Effector memory CD8-positive, alpha-beta T cell (primary cell): ENCODE measurements around the gene ONECUT3.

Experiments used
- ATAC-seq: fragments of 150-1000 bp; cut with Tn5 transposase; replicated peaks from 2 replicates; pipeline ENCODE4 v1.10.0; 2021; ENCODE audit warnings: mild to moderate bottlenecking, moderate library complexity
- DNase-seq, 3 experiments: peaks; one replicate each; pipeline ENCODE4 v3.0.0; 2021
- H3K27ac Mint-ChIP-seq, 2 donors: one replicate each; pipeline ENCODE4 v1.8.0; 2022; ENCODE audit warnings: mild to moderate bottlenecking in 2 of 2, mixed read lengths in 2 of 2, moderate library complexity in 2 of 2
- H3K27me3 Mint-ChIP-seq, 2 donors: one replicate each; pipeline ENCODE4 v1.8.0; 2022; ENCODE audit warnings: mixed read lengths in 2 of 2
- H3K36me3 Mint-ChIP-seq: one replicate; pipeline ENCODE4 v1.8.0; 2022; ENCODE audit warnings: mild to moderate bottlenecking, moderate library complexity, mixed read lengths; ENCODE audit not compliant: insufficient read depth
- H3K4me1 Mint-ChIP-seq, 2 donors: one replicate each; pipeline ENCODE4 v1.8.0; 2022; ENCODE audit warnings: low read depth in 2 of 2, mixed read lengths in 2 of 2
- H3K4me3 Mint-ChIP-seq, 2 donors: one replicate each; pipeline ENCODE4 v1.8.0; 2022; ENCODE audit warnings: mild to moderate bottlenecking in 2 of 2, mixed read lengths in 2 of 2, moderate library complexity in 2 of 2
- H3K9me3 Mint-ChIP-seq, 2 donors: one replicate each; pipeline ENCODE4 v1.8.0; 2022; ENCODE audit warnings: mixed read lengths in 2 of 2

ONECUT3 gene

DNA sequence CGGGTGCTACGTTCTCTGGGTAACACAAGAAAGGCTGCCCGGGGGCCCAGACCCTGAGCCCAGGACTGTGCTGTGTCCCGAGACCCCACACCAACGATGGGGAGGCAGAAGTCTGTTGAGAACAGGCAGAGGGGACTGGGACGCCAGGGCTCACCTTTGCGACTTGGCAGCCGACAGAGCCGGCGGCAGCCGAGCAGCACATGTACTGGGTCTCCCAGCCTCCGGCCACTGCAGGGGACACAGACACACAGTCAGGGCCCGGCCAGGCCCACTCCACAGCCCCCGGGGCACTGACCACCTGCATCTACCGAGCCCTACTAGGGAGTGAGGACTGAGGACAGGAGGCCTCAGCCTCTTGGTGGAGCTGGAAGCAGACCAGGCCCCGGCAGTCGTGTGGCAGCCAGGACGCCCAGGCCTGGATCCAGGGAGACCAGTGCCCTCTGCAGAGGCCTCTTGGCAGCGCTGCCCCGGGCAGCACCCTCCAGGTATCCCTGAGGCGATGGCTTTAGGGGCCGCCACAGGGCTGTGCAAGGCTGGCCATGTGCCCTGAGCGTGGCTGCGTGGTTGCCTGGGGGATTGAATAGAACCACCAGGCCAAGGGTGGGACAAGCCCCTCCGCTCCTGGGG is 64.4 kb downstream of the ONECUT3 start:
- no peak for ATAC-seq
- Mint-ChIP-seq H3K36me3 (peaks cover 58% of the 10 kb centered on the region), H3K4me3 (no peak overlapping the region), H3K27ac (peak overlapping the region in 1 of 2 donors; percentile 23), H3K9me3 (no peaks in the 10 kb centered on the region), H3K27me3 (no peaks in the 10 kb centered on the region), H3K4me1 (peaks cover 6 to 10% of the 10 kb centered on the region in 2 donors)
- DNase-seq, result no peak

DNA sequence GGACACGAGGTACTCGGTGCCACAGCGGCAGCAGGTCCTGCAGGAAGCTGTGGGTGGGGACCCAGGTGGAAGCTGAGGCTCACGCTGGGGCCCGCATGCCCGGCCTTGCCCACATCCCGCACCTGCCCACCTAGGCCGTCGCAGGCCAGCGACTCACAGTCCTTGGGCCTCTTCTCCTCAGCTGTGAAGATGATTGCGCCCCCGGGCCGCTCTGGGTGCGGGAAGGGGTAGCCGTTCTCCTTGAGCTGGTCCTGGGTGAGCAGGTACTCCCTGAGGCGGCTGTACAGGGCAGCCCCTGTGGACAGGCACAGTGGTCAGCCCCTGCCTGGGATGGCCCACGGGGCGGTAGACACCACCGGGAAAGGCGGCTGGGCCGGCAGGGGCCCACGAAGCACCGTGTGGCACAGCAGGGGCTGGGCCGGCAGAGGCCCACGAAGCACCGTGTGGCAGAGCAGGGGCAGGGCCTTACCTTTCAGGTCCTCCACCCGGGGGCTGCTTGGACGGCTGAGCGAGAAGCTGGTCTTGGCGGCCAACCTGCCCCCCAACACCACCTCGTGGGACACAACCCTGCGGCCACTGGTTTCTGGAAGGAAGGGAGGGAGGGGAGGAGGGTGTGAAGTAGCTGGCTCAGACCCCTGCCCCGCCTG is 65.4 kb downstream of the ONECUT3 start:
- Mint-ChIP-seq H3K27ac (no peak overlapping the region), H3K27me3 (no peaks in the 10 kb centered on the region), H3K4me1 (peaks cover 0 to 2% of the 10 kb centered on the region in 2 donors), H3K36me3 (peaks cover 49% of the 10 kb centered on the region), H3K4me3 (no peak overlapping the region), H3K9me3 (no peaks in the 10 kb centered on the region)
- DNase-seq, result no peak
- no peak for ATAC-seq

DNA sequence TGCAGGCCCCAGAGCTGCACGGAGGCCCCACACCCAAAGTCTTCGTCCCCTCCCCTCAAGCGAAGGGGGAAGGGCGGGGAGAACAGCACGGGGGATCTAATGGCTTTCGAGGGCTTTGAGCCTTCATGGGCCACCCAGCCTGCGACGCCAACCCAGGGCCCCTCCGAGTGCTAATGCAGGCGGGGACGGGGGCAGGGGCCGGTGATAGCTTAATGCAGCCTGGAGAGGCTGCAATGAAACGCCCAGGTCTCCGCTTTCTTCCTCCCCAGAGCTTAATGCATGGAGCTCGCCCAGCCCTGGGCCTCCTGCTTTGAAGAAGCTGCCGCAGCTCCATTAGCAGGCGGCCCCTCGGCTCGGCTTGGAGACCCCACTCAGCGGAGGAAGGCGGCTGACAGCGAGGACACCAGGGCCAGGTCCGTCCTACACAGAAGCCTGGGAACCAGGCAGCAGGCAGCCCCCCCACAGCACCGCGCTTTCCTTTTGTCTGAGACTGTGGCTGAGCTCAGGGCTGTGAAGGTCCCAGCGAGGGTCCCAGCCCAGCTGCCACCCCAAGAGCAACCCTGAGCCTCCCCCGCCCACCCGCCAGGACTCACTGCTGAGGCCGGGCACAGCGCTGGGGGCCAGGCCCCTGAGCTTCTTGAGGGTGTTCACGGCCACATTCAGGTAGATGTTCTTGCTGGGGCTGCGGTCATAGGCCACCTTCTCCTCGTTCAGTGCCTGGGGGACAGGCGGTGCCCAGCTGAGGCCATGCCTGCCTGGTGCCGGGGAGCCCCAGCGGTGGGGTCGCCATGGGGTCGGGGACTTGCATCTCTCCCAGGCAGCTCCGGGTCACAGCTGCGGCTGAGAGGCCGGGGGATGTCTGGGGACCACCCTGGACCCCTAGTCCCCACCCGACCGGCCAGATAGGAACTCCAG is 66.3 kb downstream of the ONECUT3 start:
- no peaks in the 10 kb centered on the region for H3K4me1 Mint-ChIP-seq
- H3K27ac Mint-ChIP-seq, result no peak overlapping the region
- no peak for ATAC-seq
- H3K36me3 Mint-ChIP-seq, result peaks cover 48% of the 10 kb centered on the region
- no peaks in the 10 kb centered on the region for H3K27me3 Mint-ChIP-seq
- no peak for DNase-seq
- H3K9me3 Mint-ChIP-seq, result no peaks in the 10 kb centered on the region
- no peak overlapping the region for H3K4me3 Mint-ChIP-seq

DNA sequence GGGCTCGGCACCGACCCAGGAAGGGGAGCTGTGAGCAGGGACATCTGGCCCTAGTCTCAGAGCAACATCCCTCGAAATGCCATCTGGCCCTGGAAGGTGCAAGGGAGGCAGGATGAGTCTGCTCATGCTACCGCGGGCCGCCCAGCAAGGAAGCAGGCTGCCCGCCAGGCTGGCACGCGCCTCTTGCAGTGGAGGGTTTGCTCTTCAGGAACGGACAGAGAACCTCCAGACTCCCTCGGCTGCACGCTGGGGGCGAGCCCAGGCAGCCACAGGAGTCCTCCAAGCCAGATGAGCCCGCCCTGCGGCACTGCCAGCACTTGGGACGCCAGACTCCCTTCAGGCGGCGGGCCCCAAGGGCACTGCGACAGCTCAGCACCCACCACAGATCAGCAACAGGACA is 68.9 kb downstream of the ONECUT3 start:
- Mint-ChIP-seq H3K4me3 (no peak overlapping the region), H3K27me3 (no peaks in the 10 kb centered on the region), H3K4me1 (peaks cover 5 to 8% of the 10 kb centered on the region in 2 donors), H3K9me3 (no peaks in the 10 kb centered on the region), H3K36me3 (peaks cover 48% of the 10 kb centered on the region), H3K27ac (peak overlapping the region in 1 of 2 donors; percentile 32)
- no peak for ATAC-seq
- DNase-seq, result no peak

DNA sequence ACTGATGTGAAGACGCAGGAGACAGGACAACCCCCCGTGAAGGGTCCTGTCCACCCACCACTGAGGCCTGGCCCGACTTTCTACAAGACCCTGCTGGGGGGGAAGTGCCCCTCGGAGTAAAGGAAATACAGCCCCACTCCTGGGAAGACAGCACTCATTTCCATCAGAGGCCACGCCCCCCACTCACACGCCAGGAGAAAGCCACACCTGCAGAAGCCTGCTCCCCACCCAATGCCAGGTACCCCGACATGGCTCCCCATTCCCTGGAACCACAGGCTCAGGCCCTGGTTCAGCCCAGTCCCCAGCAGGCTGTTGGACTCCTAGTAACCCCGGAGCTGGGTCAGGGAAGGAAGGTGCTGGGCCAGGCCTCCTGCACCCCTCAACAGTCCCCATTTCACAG is 69.7 kb downstream of the ONECUT3 start:
- Mint-ChIP-seq H3K27ac (no peak overlapping the region), H3K9me3 (no peaks in the 10 kb centered on the region), H3K36me3 (peaks cover 47% of the 10 kb centered on the region), H3K4me3 (no peak overlapping the region), H3K4me1 (peaks cover 5 to 8% of the 10 kb centered on the region in 2 donors), H3K27me3 (no peaks in the 10 kb centered on the region)
- no peak for ATAC-seq
- DNase-seq, result no peak

DNA sequence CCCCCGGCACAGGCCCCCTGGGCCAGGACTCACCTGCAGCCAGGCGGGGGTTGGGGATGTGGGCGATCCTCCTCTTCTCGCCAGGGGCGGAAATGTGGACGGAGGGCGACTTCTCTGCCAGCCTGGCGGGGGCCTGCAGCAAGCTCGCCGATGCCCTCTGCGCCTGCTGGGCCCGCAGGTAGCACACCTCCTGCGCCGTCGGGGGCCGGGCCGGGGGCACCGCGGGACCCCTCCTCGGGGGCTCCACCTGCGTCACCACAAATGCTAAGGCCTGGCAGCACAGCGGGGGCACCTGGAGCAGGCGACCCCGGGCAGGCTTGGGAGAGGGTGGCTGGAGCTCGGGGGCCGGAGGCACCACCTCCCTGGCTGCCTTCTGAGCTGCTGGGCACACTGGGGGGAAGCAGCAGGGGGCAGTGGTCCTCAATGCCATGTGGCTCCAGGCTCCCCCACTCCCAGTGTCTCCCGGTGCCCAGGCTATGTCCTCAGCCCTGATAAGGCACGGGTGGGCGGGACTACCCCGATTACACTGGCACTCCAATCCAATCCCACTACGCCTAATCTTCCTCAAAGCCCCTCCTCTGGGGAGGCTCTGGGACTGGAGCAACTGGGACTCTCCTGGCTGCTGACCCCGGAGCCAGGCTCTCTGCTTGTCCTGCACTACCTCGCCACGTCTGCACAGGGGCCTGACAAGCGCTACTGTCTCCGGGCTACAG is 70.4 kb downstream of the ONECUT3 start:
- no peaks in the 10 kb centered on the region for H3K27me3 Mint-ChIP-seq
- no peak overlapping the region for H3K27ac Mint-ChIP-seq
- ATAC-seq (no peak), DNase-seq (no peak)
- H3K4me3 Mint-ChIP-seq, result no peak overlapping the region
- peaks cover 52% of the 10 kb centered on the region for H3K36me3 Mint-ChIP-seq
- peaks cover 5 to 8% of the 10 kb centered on the region in 2 donors for H3K4me1 Mint-ChIP-seq
- H3K9me3 Mint-ChIP-seq, result no peaks in the 10 kb centered on the region

DNA sequence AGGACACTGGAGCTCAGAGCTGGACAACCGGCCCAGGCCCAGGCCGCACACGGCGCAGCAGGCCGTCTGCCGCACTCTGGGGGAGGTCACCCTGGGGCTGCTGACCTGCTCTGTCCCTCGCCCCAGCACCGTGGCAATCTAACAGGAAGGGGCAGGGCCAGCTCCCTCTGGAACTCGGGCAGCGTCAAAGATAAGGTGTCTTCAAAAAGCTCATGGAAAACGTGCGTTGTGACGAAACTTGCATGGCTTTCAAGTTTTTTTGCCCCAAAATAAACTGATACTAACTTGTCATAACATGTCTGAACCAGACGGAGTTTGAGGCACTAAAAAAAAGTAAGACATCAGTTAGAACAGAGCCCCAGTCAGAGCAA is 70.9 kb downstream of the ONECUT3 start:
- no peaks in the 10 kb centered on the region for H3K9me3 Mint-ChIP-seq
- no peak for DNase-seq
- no peak overlapping the region for H3K4me3 Mint-ChIP-seq
- peaks cover 5 to 8% of the 10 kb centered on the region in 2 donors for H3K4me1 Mint-ChIP-seq
- no peaks in the 10 kb centered on the region for H3K27me3 Mint-ChIP-seq
- H3K27ac Mint-ChIP-seq, result no peak overlapping the region
- peaks cover 57% of the 10 kb centered on the region for H3K36me3 Mint-ChIP-seq
- no peak for ATAC-seq

DNA sequence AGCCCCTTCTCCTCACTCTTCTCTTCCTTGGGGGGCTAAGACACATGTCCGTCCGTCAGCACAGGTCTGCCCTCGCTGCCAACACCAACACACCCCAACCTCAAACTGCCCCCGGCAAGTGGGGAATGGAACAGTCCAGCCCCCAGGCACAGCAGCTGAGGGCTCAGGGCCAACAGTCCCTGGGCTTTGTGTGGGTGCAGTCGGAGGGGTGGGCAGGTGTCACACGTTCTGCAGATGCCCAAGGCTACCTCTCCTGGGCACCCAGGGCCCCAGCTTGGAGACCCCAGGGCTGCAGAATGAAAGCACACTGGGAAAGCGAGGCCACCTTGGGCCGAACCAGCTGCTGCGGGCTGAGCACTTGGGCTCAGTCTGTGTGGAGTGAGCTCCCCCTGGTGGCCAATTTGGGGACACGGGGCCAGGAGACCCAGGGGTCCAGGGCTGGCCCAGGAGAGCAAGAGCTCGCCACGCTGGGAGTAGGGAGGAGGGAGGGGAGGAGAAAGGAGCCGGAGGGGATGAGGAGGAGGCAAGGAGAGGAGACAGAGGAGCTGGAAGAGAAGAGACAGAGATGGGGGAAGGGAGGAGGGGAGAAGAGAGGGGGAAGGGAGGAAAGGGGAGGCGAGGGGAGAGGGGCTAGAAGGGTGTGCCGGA is 72.7 kb downstream of the ONECUT3 start:
- Mint-ChIP-seq H3K27ac (peak overlapping the region; percentile 54 to 83), H3K4me1 (peaks cover 5 to 8% of the 10 kb centered on the region in 2 donors), H3K9me3 (no peaks in the 10 kb centered on the region), H3K36me3 (peaks cover 66% of the 10 kb centered on the region), H3K27me3 (no peaks in the 10 kb centered on the region), H3K4me3 (peak overlapping the region in 1 of 2 donors; percentile 44)
- peak; percentile 79 to 81 (median 80) for DNase-seq
- peak; percentile 88 for ATAC-seq

DNA sequence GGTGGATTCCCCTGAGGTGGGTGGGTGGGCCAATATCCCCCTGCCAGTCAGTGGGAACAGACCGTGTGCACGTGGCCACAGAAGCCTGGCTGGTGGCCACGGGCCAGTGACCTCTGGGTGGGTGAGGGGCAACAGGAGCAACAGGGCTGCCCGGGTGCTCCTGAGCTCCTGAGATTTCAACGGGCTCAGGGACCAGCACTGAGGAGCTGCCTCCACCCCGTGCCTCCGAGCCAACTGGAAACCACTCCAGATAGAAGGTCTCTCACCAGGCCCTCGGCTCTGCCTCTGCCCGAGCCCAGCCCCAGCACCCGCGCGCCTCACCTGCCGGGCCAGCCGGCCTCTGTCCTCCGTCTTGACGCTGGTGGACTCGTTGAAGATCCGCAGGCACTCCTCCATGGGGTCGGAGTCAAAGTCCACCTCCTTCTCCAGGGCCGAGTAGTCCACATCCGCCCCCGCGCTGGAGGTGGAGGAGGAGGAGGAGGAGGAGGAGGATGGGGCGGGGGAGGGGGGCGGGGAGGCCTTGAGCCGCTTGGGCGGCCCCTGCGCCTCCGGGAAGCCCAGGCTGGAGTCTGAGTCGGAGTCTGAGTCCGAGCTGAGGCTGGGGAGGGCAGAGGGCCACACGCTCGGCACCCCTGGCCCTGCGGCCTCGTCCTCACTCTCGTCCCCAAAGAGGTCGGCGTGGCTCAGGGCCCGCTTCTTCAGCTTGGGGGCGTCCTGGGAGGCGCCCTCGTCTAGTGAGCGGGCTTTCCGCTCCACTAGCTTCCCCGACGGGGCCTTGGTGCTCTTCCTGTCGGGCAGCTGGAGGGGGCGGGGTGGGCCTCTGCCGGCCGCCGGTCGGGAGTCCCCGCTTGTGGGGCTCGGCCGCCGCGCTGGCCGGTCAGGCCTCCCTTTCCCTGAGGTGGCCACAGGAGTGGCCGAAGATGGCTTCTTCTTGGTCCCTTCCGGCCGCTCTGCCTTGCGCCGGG is 73.5 kb downstream of the ONECUT3 start:
- ATAC-seq, result no peak
- H3K4me3 Mint-ChIP-seq, result no peak overlapping the region
- H3K4me1 Mint-ChIP-seq, result peaks cover 6 to 8% of the 10 kb centered on the region in 2 donors
- peak overlapping the region; percentile 54 to 83 for H3K27ac Mint-ChIP-seq
- no peak for DNase-seq
- no peaks in the 10 kb centered on the region for H3K9me3 Mint-ChIP-seq
- H3K27me3 Mint-ChIP-seq, result no peaks in the 10 kb centered on the region
- H3K36me3 Mint-ChIP-seq, result peaks cover 66% of the 10 kb centered on the region

DNA sequence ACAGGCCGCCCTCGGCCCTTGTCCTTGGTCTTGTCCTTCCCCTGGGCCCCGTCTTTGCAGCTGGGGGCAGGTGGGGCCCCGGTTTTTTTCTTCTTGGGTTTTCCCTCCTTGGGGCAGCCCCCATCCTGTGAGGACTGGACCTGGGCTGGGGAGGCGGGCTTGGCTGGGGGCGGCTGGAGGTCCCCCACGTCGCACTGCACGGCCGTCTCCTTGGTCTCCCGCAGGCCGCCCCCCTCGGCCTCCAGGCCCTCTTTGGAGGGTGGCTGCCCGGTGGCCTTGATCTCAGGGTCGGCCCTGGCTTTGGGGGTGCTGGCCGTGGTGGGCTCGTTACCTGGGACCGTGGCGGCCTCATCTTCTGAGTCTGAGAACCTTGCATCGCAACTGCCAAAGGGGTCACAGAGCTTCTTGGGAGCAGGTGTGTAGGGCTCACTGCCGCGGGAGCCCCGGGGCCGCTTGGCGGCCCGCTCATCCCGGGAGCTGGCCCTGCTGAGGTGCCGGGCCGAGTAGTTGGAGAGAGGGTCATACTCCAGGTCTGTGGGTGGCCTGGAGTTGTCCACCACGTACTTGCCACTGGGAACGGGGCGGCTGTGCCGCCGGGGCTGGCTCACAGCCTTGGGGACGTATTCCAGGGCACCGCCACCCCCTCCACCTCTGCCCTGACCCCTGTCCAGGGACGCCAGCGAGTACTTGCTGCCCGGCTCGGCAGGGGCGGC is 74.4 kb downstream of the ONECUT3 start:
- DNase-seq (no peak), ATAC-seq (no peak)
- Mint-ChIP-seq H3K9me3 (no peaks in the 10 kb centered on the region), H3K27me3 (no peaks in the 10 kb centered on the region), H3K36me3 (peaks cover 63% of the 10 kb centered on the region), H3K4me3 (no peak overlapping the region), H3K27ac (no peak overlapping the region), H3K4me1 (peaks cover 8% of the 10 kb centered on the region in 2 donors)

DNA sequence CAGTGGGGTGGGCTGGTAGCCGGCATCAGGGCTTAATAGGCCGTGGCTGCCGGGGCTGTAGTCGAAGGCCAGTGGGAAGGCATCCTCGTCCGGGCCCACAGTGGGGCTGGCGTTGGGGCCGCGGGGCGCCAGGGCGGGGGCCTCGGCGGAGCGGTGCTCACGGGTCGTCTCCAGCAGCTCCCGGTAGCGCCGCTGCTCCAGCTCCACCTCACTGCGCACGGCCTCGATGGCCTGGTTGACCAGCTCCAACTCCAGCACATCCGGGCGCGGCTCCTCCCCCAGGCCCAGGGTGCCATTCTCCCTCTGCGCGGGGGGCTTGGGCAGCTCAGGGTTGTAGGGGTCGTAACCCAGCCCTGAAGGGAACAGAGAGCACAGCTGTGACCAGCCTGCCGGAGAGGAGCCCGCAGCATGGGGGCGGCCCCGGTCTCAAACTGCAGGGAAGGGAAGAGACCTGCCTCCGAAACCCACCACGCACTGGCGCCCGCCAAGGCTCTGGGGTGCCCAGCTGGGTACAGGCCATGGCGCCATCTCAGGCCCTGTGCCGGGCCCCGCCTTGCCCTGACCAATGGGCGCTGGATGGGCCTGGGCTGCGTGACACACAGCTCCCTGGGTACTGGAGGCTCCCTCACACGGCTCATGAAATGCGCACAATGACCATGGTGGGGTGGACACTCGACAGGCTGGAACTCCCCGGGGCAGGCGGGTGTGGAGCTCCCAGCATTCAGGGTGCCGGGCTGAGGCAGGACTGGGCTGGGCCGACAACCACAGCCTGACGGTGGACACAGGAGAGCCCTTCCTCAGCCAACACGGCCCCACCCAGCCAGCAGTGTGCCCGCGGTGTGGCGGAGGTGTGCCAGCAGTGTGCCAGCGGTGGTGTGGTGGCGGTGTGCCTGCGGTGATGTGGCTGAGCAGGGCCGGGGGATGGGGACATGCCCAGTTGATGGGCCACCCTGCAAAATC is 75.3 kb downstream of the ONECUT3 start:
- no peak for ATAC-seq
- no peak for DNase-seq
- Mint-ChIP-seq H3K4me3 (no peak overlapping the region), H3K9me3 (no peaks in the 10 kb centered on the region), H3K27ac (no peak overlapping the region), H3K36me3 (peaks cover 71% of the 10 kb centered on the region), H3K27me3 (no peaks in the 10 kb centered on the region), H3K4me1 (peaks cover 8 to 11% of the 10 kb centered on the region in 2 donors)
